DMS114 treated with DMSO at 0.1 percent for 48 hours (cell line): Measurements from ENCODE around the gene MDFIC2.
"Not testable (repeated sequence)": the region's sequence is repeated elsewhere in the genome, so short reads cannot be mapped to it uniquely, and the experiment has no call there.

ENCODE experiments used
- DNase-seq: peaks from one replicate; lab custom pipeline; 2025; ENCODE audit not compliant: unreplicated experiment; lab: John Stamatoyannopoulos, UW

MDFIC2 gene

DNA sequence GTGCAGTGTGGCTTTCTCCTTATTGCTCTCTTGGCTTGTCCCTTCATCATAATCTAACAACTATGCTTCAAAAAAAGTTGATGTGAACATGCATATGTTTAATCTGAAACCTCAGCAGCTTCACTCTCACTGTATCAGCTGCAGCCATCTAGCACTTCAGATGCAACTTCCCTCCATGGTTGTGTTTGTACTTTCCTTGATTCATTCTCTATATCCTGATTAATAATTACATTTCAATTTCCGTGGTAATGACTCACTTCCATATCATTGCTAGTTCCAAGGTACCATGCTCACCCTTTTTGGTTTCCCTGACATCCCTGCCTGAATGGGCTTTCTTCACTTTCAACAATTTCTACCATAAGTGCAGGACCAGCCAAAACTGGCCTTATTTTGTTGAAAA is 51.2 kb downstream of the MDFIC2 start:
- DNase-seq: no peak

DNA sequence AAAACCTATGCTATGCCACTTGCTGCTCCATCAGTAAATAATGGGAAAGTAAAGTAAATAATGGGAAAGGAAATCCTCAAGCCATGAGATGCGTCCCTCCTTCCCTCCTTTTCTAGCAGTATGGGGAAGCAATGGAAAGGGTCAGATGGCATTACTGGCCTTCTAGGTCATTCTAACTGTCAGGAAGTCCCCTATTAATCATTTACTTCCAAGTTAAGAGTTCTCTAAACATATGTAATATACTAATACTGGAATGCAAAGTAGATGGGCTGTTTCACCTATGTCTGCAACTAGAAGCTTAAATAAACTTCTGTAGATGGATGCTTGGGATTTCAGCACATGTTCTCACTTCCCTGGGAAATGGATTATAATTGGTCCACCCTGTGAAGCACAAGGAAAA is 55.9 kb downstream of the MDFIC2 start:
- DNase-seq: no peak

GRCh38 chr3:70250492-70250891 is 61.9 kb downstream of the MDFIC2 start:
- DNase-seq: no peak

GRCh38 chr3:70249509-70250160 is 62.8 kb downstream of the MDFIC2 start:
- DNase-seq: no peak

- no peak for DNase-seq
Observed at GRCh38 chr3:70248856-70249255, 63.6 kb downstream of the MDFIC2 start.

- no peak for DNase-seq
Observed at GRCh38 chr3:70247955-70248354, 64.5 kb downstream of the MDFIC2 start.

DNA sequence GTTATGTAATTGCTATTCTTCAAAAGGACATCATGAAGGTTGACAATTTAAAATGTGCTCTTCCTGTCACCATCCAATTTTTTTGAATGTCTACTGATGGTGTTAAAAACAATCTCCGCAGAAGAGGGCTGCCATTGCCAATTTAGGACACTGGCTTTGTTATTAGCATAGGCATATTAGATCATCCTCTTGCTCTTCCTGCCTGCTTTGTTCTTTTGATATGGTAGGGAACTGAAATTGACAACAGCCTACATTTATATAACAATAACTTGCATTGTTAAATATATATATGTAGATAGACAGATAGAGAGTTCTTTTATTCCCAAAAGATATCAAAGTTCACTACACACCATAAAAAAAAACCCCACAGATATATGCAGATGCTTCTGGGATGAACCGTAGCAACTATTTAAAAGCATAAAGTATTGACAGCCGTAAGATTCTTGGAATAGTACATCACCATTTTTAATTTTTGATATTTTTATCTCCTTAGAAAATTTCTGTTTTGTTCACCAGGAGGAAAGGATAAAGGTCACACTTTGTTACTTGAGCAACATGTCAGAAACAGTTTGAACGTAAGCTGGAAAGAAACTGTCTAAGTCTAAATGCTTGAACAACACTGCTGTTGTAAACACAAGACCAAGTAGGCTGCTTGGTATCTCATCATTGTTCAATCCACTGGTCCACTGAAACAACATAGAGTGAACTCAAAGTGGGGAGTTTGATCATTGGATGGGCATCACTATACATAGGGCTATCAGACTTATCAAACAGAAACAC is 66.5 kb downstream of the MDFIC2 start:
- DNase-seq: no peak

DNA sequence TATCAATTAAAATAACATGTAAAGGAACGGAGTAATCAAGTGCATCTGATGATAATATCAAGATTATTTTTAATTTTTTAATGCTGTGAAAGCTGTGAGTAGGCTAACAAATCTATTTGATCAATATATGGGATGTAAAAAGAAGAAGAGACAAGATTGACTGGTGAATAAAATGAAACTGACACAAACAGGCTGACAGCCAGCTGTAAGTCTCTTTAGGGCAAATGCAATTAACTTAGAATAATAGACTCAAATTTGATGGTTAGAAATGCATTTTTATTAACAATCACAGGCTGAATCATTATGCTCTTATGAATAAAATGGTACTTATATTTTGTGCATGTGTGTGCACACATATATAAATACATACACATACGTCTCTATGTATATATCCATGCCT is 68.0 kb downstream of the MDFIC2 start:
- no peak for DNase-seq

DNA sequence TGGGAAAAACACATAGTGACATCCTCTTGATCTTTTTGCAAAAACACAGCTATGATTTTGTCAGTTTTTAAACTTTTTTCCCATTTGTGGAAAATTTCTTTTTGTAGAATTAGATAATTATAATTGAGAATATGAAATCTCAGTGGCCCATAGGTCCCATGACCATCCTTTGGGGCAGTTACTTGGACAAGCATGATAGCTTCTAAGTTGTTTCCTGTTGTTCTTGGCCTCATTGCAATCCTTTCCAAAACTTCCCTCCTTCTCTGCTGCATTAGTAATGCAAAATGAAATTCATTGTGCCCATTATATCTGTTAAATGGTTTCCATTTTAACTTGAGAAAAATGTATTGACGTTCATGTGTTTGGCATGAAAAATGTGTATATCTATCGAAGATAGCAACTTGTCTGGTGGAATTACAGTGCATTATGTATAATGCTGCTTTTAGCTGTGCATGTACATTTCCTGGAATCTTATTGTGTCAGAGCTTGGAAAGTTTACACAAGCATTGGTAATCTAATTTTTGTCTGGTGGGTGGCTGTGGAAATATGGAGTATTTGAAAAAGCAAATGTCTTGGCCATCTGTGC is 70.0 kb downstream of the MDFIC2 start:
- DNase-seq: no peak

DNA sequence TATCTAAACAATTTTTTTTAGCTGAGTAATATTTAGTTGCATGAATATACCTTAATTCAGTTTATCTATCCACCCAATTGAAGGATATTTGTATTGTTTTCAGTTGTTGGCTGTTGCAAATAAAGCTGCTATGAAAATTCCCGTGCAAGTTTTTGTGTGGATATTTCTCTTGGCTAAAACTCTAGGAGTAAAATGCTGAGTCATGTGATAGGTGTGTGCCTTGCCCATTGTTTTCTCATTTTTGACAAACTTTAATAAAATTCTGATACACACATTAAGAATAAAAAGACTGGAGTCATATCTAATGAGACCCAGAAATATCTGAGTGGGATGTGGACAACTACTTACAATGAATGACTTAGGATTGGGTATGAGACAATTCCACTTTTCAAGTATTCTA is 78.6 kb downstream of the MDFIC2 start:
- no peak for DNase-seq

GRCh38 chr3:70233112-70233511 is 79.3 kb downstream of the MDFIC2 start:
- no peak for DNase-seq

DNA sequence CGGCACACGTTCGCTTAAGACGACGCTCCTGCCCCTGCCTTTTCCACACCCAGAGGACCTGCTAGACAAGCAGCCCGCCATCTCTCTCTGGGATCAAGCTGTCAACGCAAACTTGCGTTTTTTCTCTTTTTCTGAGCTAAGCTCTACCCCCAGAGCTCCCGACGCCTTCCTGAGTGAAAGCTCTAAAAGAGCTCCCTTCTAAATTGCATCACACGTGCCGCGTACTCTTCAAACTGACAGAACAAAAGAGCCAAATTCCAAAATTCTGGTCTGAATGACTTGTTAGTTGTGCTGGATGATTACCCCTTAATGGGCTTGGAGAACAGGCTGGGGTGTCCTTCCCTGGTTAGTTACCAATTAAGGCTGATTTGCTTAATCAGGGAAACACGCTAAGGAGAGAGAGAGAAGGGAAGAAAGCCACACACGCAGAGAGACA is 81.2 kb downstream of the MDFIC2 start:
- no peak for DNase-seq

DNA sequence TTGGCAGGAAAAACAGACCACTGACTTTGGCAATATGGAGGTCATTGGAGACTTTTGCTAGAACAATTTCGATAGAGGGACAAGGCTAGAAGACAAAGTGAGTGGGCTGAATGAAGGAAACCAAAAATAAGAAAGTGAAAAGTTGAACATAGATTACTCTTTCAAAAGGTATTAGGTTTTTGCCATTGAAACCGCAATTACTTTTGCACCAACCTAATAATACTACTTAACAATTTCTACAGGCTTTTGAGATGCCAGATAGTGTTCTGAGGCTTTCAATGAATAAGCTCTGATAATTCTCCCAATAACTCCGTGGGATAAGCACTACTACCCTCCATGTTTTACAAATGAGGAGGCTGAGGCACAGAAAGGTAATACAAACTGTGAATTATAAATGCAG is 85.0 kb downstream of the MDFIC2 start:
- no peak for DNase-seq

DNA sequence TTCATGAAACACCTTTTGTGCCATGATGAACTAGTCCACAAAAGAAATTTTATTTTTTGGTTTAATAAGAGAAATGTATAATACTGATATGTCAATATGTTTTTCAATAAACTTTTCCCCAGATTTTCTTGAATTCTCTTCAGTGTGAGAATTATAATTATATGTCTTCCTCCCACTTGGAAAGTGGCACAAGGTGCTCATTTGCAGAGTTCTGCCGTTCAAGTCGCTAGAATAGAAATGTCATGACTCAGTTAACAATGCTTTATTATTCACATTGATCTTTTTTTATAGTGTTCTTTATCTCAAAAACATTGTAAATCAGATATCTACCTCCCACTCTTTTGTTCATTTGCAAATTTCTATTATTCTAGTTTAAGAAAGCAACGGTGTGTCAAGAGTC is 87.3 kb downstream of the MDFIC2 start:
- no peak for DNase-seq

GRCh38 chr3:70224337-70224736 is 88.1 kb downstream of the MDFIC2 start:
- no peak for DNase-seq

DNA sequence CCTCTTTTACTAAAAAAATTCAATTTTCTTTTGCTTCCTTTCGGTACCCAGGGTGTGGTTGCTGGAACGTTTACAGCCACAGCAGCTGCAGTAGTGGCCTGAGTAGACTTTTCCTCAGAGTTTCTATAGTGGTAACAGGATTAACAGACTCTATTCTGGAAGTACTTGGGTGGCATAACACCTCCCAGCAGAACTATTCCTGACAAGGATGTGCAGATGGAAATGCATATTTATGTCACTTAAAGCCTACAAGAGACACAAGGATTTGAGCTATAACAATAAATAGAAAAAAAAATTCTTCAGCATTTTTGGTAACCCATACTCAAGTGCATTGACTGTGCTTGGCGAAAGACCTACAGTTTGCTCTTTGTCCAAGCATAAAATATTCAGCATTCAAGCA is 94.0 kb downstream of the MDFIC2 start:
- DNase-seq: no peak

- not testable (repeated sequence) for DNase-seq
Observed at GRCh38 chr3:70211274-70211673, 101.2 kb downstream of the MDFIC2 start.

DNA sequence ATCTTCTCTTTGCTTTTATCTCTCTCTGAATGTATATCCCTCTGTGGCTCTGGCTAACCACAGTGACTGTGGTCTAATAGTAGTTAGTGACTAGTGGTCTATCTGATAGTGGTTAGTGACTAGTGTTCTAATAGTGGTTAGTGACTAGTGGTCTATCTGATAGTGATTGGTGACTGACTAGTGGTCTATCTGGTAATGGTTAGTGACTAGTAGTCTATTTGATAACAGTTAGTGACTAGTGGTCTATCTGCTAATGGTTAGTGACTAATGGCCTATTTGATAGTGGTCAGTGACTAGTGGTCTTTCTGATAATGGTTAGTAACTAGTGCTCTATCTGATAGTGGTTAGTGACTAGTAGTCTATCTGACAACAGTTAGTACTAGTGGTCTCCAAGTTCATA is 110.5 kb downstream of the MDFIC2 start:
- DNase-seq: no peak

GRCh38 chr3:70189884-70190473 is 122.5 kb downstream of the MDFIC2 start:
- no peak for DNase-seq

DNA sequence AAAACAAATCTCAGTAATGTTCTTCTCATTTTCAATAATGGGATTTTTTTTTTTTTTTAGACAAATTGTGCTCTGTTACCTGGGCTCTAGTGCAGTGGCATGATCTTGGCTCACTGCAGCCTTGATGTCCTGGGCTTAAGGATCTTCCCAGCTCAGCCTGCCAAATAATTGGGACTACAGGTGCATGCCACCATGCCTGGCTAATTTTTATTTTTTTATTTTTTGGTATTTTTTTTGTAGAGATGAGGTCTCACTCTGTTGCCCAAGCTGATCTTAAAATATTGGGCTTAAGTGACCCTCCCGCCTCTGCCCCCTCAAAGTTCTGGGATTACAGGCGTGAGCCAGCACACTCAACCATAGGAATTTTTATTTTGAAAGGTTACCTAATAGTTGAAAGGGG is 126.2 kb downstream of the MDFIC2 start:
- no peak for DNase-seq

- no peak for DNase-seq
Observed at GRCh38 chr3:70185661-70186060, 126.8 kb downstream of the MDFIC2 start.
